Measurements from ENCODE around the gene NPTX1.

The NPTX1 gene

GRCh38 chr17:80463784-80464400 lies 12.5 kb downstream of the NPTX1 start:
- Mint-ChIP-seq H3K4me1 (ENCODE audit: low read depth) (no peaks in the 10 kb centered on the region), H3K4me3 (no peak overlapping the region), H3K9me3 (no peaks in the 10 kb centered on the region), H3K27ac (no peak overlapping the region), H3K27me3 (peaks cover 35% of the 10 kb centered on the region), H3K36me3 (ENCODE audit: low read depth) (no peaks in the 10 kb centered on the region)

- Mint-ChIP-seq H3K4me3 (no peak overlapping the region), H3K36me3 (ENCODE audit: low read depth) (no peaks in the 10 kb centered on the region), H3K4me1 (ENCODE audit: low read depth) (peaks cover 13% of the 10 kb centered on the region), H3K9me3 (no peaks in the 10 kb centered on the region), H3K27ac (no peak overlapping the region), H3K27me3 (peaks cover 24% of the 10 kb centered on the region)
Observed at GRCh38 chr17:80461528-80462160, 14.8 kb downstream of the NPTX1 start.

GRCh38 chr17:80460429-80460834 lies 16.0 kb downstream of the NPTX1 start:
- H3K27me3 Mint-ChIP-seq, result peaks cover 23% of the 10 kb centered on the region
- peaks cover 22% of the 10 kb centered on the region for H3K4me1 Mint-ChIP-seq (ENCODE audit: low read depth)
- no peak overlapping the region for H3K27ac Mint-ChIP-seq
- no peak overlapping the region for H3K4me3 Mint-ChIP-seq
- no peaks in the 10 kb centered on the region for H3K36me3 Mint-ChIP-seq (ENCODE audit: low read depth)
- no peaks in the 10 kb centered on the region for H3K9me3 Mint-ChIP-seq

- H3K4me3 Mint-ChIP-seq, result no peak overlapping the region
- H3K4me1 Mint-ChIP-seq (ENCODE audit: low read depth), result peaks cover 26% of the 10 kb centered on the region
- peaks cover 20% of the 10 kb centered on the region for H3K27me3 Mint-ChIP-seq
- H3K9me3 Mint-ChIP-seq, result no peaks in the 10 kb centered on the region
- no peak overlapping the region for H3K27ac Mint-ChIP-seq
- H3K36me3 Mint-ChIP-seq (ENCODE audit: low read depth), result peaks cover under 1% of the 10 kb centered on the region
Observed at GRCh38 chr17:80459234-80459633, 17.2 kb downstream of the NPTX1 start.

- Mint-ChIP-seq H3K27me3 (peaks cover 20% of the 10 kb centered on the region), H3K36me3 (ENCODE audit: low read depth) (peaks cover 3% of the 10 kb centered on the region), H3K27ac (no peak overlapping the region), H3K9me3 (no peaks in the 10 kb centered on the region), H3K4me3 (no peak overlapping the region), H3K4me1 (ENCODE audit: low read depth) (peaks cover 38% of the 10 kb centered on the region)
Observed at GRCh38 chr17:80458016-80458415, 18.4 kb downstream of the NPTX1 start.

- Mint-ChIP-seq H3K27me3 (peaks cover 20% of the 10 kb centered on the region), H3K36me3 (ENCODE audit: low read depth) (peaks cover 3% of the 10 kb centered on the region), H3K27ac (no peak overlapping the region), H3K9me3 (no peaks in the 10 kb centered on the region), H3K4me1 (ENCODE audit: low read depth) (peaks cover 39% of the 10 kb centered on the region), H3K4me3 (peak overlapping the region; percentile 38)
Observed at GRCh38 chr17:80457236-80457856, 19.1 kb downstream of the NPTX1 start.

- Mint-ChIP-seq H3K4me1 (ENCODE audit: low read depth) (peaks cover 39% of the 10 kb centered on the region), H3K4me3 (peak overlapping the region; percentile 38), H3K27me3 (peaks cover 20% of the 10 kb centered on the region), H3K9me3 (no peaks in the 10 kb centered on the region), H3K36me3 (ENCODE audit: low read depth) (peaks cover 3% of the 10 kb centered on the region), H3K27ac (no peak overlapping the region)
Observed at GRCh38 chr17:80456465-80457235, 19.8 kb downstream of the NPTX1 start.

GRCh38 chr17:80455784-80456183 lies 20.6 kb downstream of the NPTX1 start:
- Mint-ChIP-seq H3K27me3 (peaks cover 16% of the 10 kb centered on the region), H3K36me3 (ENCODE audit: low read depth) (peaks cover 3% of the 10 kb centered on the region), H3K4me3 (peak overlapping the region; percentile 99), H3K4me1 (ENCODE audit: low read depth) (peaks cover 39% of the 10 kb centered on the region), H3K27ac (peak overlapping the region; percentile 96), H3K9me3 (no peaks in the 10 kb centered on the region)

- Mint-ChIP-seq H3K36me3 (ENCODE audit: low read depth) (peaks cover 3% of the 10 kb centered on the region), H3K27ac (peak overlapping the region; percentile 96), H3K4me1 (ENCODE audit: low read depth) (peaks cover 39% of the 10 kb centered on the region), H3K9me3 (no peaks in the 10 kb centered on the region), H3K4me3 (peak overlapping the region; percentile 99), H3K27me3 (peaks cover 16% of the 10 kb centered on the region)
Observed at GRCh38 chr17:80455336-80455710, 21.1 kb downstream of the NPTX1 start.

- peak overlapping the region; percentile 99 for H3K4me3 Mint-ChIP-seq
- peaks cover 39% of the 10 kb centered on the region for H3K4me1 Mint-ChIP-seq (ENCODE audit: low read depth)
- H3K36me3 Mint-ChIP-seq (ENCODE audit: low read depth), result peaks cover 3% of the 10 kb centered on the region
- peaks cover 16% of the 10 kb centered on the region for H3K27me3 Mint-ChIP-seq
- H3K27ac Mint-ChIP-seq, result peak overlapping the region; percentile 96
- H3K9me3 Mint-ChIP-seq, result no peaks in the 10 kb centered on the region
Observed at GRCh38 chr17:80454557-80455335, 21.7 kb downstream of the NPTX1 start.

GRCh38 chr17:80453998-80454556 lies 22.3 kb downstream of the NPTX1 start:
- H3K27ac Mint-ChIP-seq, result peak overlapping the region; percentile 100
- peak overlapping the region; percentile 99 for H3K4me3 Mint-ChIP-seq
- H3K4me1 Mint-ChIP-seq (ENCODE audit: low read depth), result peaks cover 39% of the 10 kb centered on the region
- no peaks in the 10 kb centered on the region for H3K9me3 Mint-ChIP-seq
- H3K36me3 Mint-ChIP-seq (ENCODE audit: low read depth), result peaks cover 3% of the 10 kb centered on the region
- peaks cover 13% of the 10 kb centered on the region for H3K27me3 Mint-ChIP-seq

GRCh38 chr17:80453126-80453997 lies 23.0 kb downstream of the NPTX1 start:
- Mint-ChIP-seq H3K9me3 (no peaks in the 10 kb centered on the region), H3K4me1 (ENCODE audit: low read depth) (peaks cover 39% of the 10 kb centered on the region), H3K36me3 (ENCODE audit: low read depth) (peaks cover 3% of the 10 kb centered on the region), H3K27me3 (peaks cover 9% of the 10 kb centered on the region), H3K4me3 (peak overlapping the region; percentile 99), H3K27ac (peak overlapping the region; percentile 100)

GRCh38 chr17:80452173-80452915 lies 24.1 kb downstream of the NPTX1 start:
- Mint-ChIP-seq H3K4me3 (no peak overlapping the region), H3K27ac (no peak overlapping the region), H3K9me3 (no peaks in the 10 kb centered on the region), H3K36me3 (ENCODE audit: low read depth) (peaks cover 3% of the 10 kb centered on the region), H3K27me3 (peaks cover 5% of the 10 kb centered on the region), H3K4me1 (ENCODE audit: low read depth) (peaks cover 33% of the 10 kb centered on the region)
